Thyroid gland (tissue), 4 donors: Measurements from ENCODE around the gene ZFYVE9.

Experiments used
- CTCF ChIP-seq, 6 experiments: fragments of 200-600 bp in 3 of 6; fragments of 450-650 bp in 3 of 6; sonication (generic) in 3 of 6; IDR thresholded peaks; one replicate each; pipeline ENCODE4 v1.5.1; 2016 to 2019; ENCODE audit warnings: antibody characterized with exemption in 6 of 6, mild to moderate bottlenecking in 2 of 6, inconsistent platforms in 1 of 6, moderate library complexity in 1 of 6
- POLR2A ChIP-seq, 2 donors: fragments of 450-650 bp; IDR thresholded peaks; one replicate each; pipeline ENCODE4 v1.6.1; 2017; ENCODE audit warnings: antibody characterized with exemption in 2 of 2, mild to moderate bottlenecking in 2 of 2, moderate library complexity in 1 of 2

- TF ChIP-seq POLR2A (IDR thresholded peaks at IDR 0.05) (no peak), CTCF (IDR thresholded peaks at IDR 0.05) (no peak)
These were observed 22.4 kb upstream of the ZFYVE9 start for GRCh38 chr1:52119301-52120079.
